HG03045 (cell line): ENCODE results near the gene C1D.
"Not testable (repeated sequence)": the region's sequence is repeated elsewhere in the genome, so short reads cannot be mapped to it uniquely, and the experiment has no call there.

Source experiments
- ATAC-seq: cut with Tn5 transposase; IDR thresholded peaks from one replicate; pipeline ENCODE4 v1.9.1; 2021; ENCODE audit warnings: mild to moderate bottlenecking, moderate library complexity; ENCODE audit not compliant: unreplicated experiment

The C1D gene

GRCh38 chr2:68062680-68063387 is at the start of gene C1D:
Gene C1D (minus strand): TSS chr2:68063004. CDS start chr2:68047310, 15,694 bp downstream.
- peak; percentile 96 for ATAC-seq

GRCh38 chr2:68110102-68110501 is 47.3 kb upstream of the C1D start:
- no peak for ATAC-seq

- ATAC-seq: no peak
Observed at GRCh38 chr2:68108120-68108519, 45.3 kb upstream of the C1D start.

GRCh38 chr2:68107475-68107874 is 44.7 kb upstream of the C1D start:
- no peak for ATAC-seq

GRCh38 chr2:68104111-68104835 is 41.5 kb upstream of the C1D start:
- ATAC-seq: no peak

- no peak for ATAC-seq
Observed at GRCh38 chr2:68103709-68104055, 40.9 kb upstream of the C1D start.

- ATAC-seq: no peak
Observed at GRCh38 chr2:68103030-68103708, 40.4 kb upstream of the C1D start.

GRCh38 chr2:68100189-68100588 is 37.4 kb upstream of the C1D start:
- no peak for ATAC-seq

GRCh38 chr2:68099260-68099659 is 36.5 kb upstream of the C1D start:
- no peak for ATAC-seq

GRCh38 chr2:68098291-68098797 is 35.5 kb upstream of the C1D start:
- no peak for ATAC-seq

GRCh38 chr2:68094111-68094510 is 31.3 kb upstream of the C1D start:
- ATAC-seq: no peak

GRCh38 chr2:68093634-68094033 is 30.8 kb upstream of the C1D start:
- ATAC-seq: no peak

GRCh38 chr2:68091439-68092034 is 28.7 kb upstream of the C1D start:
- no peak for ATAC-seq

- ATAC-seq: no peak
Observed at GRCh38 chr2:68089961-68090360, 27.2 kb upstream of the C1D start.

GRCh38 chr2:68088940-68089339 is 26.1 kb upstream of the C1D start:
- ATAC-seq: no peak

- ATAC-seq: no peak
Observed at GRCh38 chr2:68086166-68086565, 23.4 kb upstream of the C1D start.

GRCh38 chr2:68083346-68083745 is 20.5 kb upstream of the C1D start:
- ATAC-seq: no peak

- no peak for ATAC-seq
Observed at GRCh38 chr2:68074050-68074449, 11.2 kb upstream of the C1D start.

GRCh38 chr2:68063797-68064646 is 1.2 kb upstream of the C1D start:
- not testable (repeated sequence) for ATAC-seq

- ATAC-seq: no peak
Observed at GRCh38 chr2:68060652-68061051, 2.2 kb downstream of the C1D start.
